Activated naive CD8-positive, alpha-beta T cell treated with anti-CD3 and anti-CD28 coated beads, Interleukin-2, amount 50 U/mL, for 24 hours (primary cell): ENCODE measurements around the gene DGUOK.

Experiments used
- ATAC-seq: fragments of 150-1000 bp; cut with Tn5 transposase; one replicate; pipeline ENCODE4 v1.10.0; 2021
- DNase-seq: peaks from one replicate; pipeline ENCODE4 v3.0.0; 2021
- H3K27ac Mint-ChIP-seq: one replicate; pipeline ENCODE4 v1.8.0; 2021; ENCODE audit warnings: mild to moderate bottlenecking, mixed read lengths
- H3K27me3 Mint-ChIP-seq: one replicate; pipeline ENCODE4 v1.8.0; 2021; ENCODE audit warnings: mixed read lengths
- H3K36me3 Mint-ChIP-seq: one replicate; pipeline ENCODE4 v1.8.0; 2021; ENCODE audit warnings: low read depth, mixed read lengths
- H3K4me1 Mint-ChIP-seq: one replicate; pipeline ENCODE4 v1.8.0; 2021; ENCODE audit warnings: mixed read lengths
- H3K4me3 Mint-ChIP-seq: one replicate; pipeline ENCODE4 v1.8.0; 2021; ENCODE audit warnings: mild to moderate bottlenecking, moderate library complexity, mixed read lengths
- H3K9me3 Mint-ChIP-seq: one replicate; pipeline ENCODE4 v1.8.0; 2021; ENCODE audit warnings: mixed read lengths

Gene DGUOK

DNA sequence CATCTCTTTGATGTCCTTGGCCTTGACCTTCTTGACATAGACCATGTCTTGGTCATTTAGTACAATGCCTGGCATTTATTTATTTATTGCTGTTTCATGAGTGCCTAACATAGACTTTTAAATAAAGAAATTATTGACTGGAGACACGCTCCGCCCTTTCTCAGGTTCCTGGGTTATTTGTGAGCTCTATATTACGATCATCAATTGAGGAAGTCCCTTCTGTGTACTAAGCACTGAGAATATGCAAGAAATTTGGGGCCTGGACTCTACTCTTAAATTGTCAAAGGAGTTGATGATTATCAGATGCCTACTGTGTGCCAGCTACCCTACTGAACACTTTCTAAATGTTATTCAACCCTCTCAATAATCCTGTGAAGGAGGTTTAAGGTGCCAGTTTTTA lies 38.4 kb downstream of the DGUOK start:
- Mint-ChIP-seq H3K4me3 (no peak overlapping the region), H3K27me3 (no peaks in the 10 kb centered on the region), H3K36me3 (peaks cover 7% of the 10 kb centered on the region), H3K9me3 (peaks cover 4% of the 10 kb centered on the region), H3K27ac (peak overlapping the region; percentile 80), H3K4me1 (peaks cover 41% of the 10 kb centered on the region)
- ATAC-seq (no peak), DNase-seq (no peak)

DNA sequence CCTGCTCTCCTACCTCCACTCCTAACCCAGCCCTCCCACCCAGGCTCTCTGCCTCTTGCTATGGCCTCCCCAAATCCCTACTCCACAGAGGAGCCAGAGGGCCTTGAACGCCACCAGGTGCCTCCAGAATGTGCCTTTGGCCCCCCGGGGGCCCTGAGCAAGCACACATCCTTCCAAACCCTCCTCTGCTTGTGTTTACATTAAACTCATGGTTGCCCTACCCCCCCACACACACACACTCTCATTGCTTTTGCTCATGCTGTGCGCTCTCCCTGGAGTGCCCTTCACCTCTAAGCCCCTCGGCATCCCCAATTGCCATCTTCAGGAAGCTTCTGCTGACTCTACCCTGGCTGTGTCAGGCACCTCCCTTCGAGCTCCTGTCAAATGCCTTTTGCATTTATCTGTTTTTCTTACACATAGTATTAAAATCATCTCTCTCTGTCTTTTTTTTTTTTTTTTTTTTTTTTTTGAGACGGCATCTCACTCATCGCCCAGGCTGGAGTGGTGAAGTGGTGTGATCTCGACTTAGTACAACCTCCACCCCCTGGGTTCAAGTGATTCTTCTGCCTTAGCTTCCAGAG lies 41.8 kb downstream of the DGUOK start:
- Mint-ChIP-seq H3K4me1 (peaks cover 66% of the 10 kb centered on the region), H3K4me3 (no peak overlapping the region), H3K9me3 (no peaks in the 10 kb centered on the region), H3K36me3 (peaks cover 4% of the 10 kb centered on the region), H3K27me3 (no peaks in the 10 kb centered on the region), H3K27ac (no peak overlapping the region)
- DNase-seq (no peak), ATAC-seq (no peak)

DNA sequence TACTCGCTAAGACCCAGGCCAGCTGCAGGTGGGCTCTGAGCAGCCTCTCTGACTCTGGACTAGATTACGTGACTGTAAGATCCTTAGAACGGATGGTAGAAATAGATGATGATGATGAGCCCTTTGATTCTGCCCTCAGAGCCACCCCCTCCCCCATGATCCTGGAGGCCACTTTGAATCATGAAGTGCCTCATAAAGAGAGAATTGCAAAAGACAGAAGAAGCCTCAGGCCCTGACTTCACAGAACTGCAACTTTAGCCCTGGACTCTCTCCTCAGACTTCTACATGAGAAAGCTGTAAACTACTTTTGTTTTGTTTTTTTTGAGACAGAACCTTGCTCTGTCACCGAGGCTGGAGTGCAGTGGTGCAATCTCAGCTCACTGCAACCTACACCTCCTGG lies 42.7 kb downstream of the DGUOK start:
- ATAC-seq (no peak), DNase-seq (no peak)
- Mint-ChIP-seq H3K4me3 (no peak overlapping the region), H3K9me3 (no peaks in the 10 kb centered on the region), H3K27me3 (no peaks in the 10 kb centered on the region), H3K27ac (no peak overlapping the region), H3K36me3 (peaks cover 4% of the 10 kb centered on the region), H3K4me1 (peaks cover 58% of the 10 kb centered on the region)

DNA sequence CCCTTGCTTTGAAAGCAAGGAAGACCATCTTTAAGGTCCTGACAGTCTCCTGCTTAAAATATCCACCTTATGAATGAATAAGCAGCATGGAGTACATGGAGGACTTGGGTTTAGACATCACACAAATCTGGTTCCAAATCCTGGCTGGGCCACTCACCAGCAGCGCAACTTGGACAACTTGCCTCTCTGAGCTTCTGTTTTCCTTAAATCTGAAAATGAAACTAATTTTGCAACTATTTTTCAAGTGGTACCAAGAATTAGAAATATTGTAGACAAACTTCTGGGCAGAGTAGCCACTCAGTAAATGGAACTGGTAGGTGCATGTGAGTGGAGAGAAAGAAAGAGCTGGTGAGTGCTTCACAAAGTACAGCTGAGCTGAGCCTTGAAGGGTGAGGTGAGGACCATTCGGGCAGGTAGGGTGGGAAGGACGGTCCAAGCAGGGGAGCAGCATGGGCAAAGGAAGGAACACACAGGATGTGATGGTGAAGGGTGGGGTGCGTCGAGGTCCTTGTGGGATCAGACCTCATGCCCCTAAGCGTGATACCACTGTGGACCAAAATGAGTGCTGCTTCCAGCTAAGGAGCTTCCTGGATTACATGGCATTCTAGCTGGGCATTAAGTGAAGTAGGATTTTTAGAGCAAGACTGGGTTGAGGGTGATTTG lies 43.6 kb downstream of the DGUOK start:
- H3K4me3 Mint-ChIP-seq: peak overlapping the region; percentile 67

DNA sequence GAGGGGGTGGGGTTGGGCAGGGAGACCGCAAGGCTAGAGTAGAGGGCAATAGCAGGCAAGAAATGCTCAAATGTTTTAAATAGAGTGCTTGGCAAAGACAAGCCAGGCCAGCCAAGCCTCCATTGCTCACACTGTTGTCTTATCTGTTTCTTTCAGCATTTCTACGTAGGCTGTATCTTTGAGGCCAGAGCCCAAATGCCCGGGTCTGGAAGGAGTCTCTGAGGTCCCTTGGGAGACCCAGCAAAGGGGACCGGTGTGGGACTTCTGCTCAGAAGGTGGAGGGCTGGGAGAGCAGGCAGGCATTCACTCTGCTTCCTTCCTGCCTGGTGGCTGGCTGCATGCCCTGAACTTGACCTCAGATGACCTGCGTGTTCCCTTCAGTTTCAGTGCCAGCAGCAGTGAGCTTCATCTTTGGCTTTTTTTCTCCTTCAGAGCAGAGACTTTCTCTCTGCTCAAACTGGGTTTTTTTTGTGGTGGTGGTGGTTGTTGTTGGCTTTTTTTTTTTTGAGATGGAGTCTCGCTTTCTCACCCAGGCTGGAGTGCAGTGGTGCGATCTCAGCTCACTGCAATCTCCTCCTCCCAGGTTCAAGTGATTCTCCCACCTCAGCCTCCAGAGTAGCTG lies 44.3 kb downstream of the DGUOK start:
- H3K9me3 Mint-ChIP-seq: no peaks in the 10 kb centered on the region
- peak; percentile 56 for DNase-seq

More for the DNA sequence above, 43.6 kb downstream of the DGUOK start:
- Mint-ChIP-seq H3K9me3 (no peaks in the 10 kb centered on the region), H3K36me3 (peaks cover 4% of the 10 kb centered on the region), H3K4me1 (peaks cover 49% of the 10 kb centered on the region), H3K27ac (peak overlapping the region; percentile 90), H3K27me3 (no peaks in the 10 kb centered on the region)
- DNase-seq (no peak), ATAC-seq (no peak)

DNA sequence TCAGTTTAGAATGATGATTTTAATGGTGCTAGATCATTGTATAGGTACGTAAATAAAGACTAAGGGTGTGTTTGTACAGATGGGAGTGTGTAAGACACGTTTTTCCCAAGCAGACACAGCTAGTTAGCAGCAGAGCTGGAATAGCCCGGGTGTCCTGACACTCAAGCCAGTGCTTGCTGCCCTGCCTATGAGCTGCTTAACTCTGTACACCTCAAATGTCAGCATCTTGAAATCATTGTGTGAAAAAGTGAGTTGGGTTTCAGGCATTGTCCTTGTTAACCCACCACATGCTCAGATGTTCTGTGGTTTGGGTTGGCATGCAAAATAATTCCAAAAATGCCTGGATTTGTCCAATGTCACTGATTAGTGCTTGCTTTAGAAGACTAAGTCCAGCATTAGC lies 45.0 kb downstream of the DGUOK start:
- H3K36me3 Mint-ChIP-seq: peaks cover 4% of the 10 kb centered on the region
- peaks cover 53% of the 10 kb centered on the region for H3K4me1 Mint-ChIP-seq
- peak overlapping the region; percentile 90 for H3K27ac Mint-ChIP-seq
- H3K4me3 Mint-ChIP-seq: peak overlapping the region; percentile 67
- no peak for DNase-seq
- peak; percentile 38 for ATAC-seq
- no peaks in the 10 kb centered on the region for H3K27me3 Mint-ChIP-seq
- no peaks in the 10 kb centered on the region for H3K9me3 Mint-ChIP-seq

More for the DNA sequence above, 44.3 kb downstream of the DGUOK start:
- H3K4me3 Mint-ChIP-seq: peak overlapping the region; percentile 67
- H3K27me3 Mint-ChIP-seq: no peaks in the 10 kb centered on the region
- peaks cover 4% of the 10 kb centered on the region for H3K36me3 Mint-ChIP-seq
- H3K27ac Mint-ChIP-seq: peak overlapping the region; percentile 90
- H3K4me1 Mint-ChIP-seq: peaks cover 53% of the 10 kb centered on the region
- ATAC-seq: peak; percentile 82

DNA sequence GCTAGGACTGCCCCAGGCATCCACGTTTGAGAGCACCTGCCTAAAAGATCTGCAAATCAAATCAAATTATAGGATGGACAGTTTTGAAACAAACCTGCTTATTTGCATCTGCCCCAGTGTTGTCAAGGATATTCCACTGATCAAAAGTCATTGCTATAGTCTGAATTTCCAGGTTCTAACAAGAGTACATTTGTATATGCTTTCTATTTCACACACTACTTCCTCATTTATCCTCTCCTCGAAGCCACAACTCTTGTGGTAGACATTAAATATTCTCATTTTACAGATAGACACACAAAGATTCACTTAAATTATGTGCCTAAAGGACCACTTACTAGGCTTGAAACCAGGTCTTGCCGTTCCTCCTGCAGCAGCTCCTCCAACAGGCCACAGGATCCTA lies 46.2 kb downstream of the DGUOK start:
- H3K27me3 Mint-ChIP-seq: no peaks in the 10 kb centered on the region
- peaks cover 61% of the 10 kb centered on the region for H3K4me1 Mint-ChIP-seq
- no peak overlapping the region for H3K4me3 Mint-ChIP-seq
- peaks cover 4% of the 10 kb centered on the region for H3K36me3 Mint-ChIP-seq
- no peaks in the 10 kb centered on the region for H3K9me3 Mint-ChIP-seq
- ATAC-seq (no peak), DNase-seq (no peak)
- H3K27ac Mint-ChIP-seq: no peak overlapping the region

DNA sequence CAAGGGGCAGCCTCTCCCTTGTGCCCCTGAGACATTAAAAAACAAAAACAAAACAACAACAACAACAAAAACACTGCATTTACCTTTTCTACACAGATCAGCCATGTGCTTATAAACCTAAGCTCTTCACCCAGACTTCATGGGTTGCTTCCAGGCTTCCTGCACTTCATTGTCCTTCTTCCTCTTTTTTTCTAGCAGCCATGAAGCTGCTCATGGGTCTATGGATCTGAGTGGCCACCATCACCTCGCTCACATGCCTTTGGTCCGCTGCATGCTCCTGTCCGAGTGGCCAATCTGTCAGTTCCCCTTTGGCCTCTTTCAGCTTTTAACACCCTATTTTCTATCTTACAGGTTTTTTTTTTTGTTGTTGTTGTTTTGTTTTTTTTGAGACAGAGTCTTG lies 49.1 kb downstream of the DGUOK start:
- Mint-ChIP-seq H3K36me3 (no peaks in the 10 kb centered on the region), H3K4me3 (no peak overlapping the region), H3K9me3 (no peaks in the 10 kb centered on the region), H3K4me1 (peaks cover 68% of the 10 kb centered on the region), H3K27me3 (no peaks in the 10 kb centered on the region), H3K27ac (no peak overlapping the region)
- no peak for DNase-seq
- ATAC-seq: no peak

DNA sequence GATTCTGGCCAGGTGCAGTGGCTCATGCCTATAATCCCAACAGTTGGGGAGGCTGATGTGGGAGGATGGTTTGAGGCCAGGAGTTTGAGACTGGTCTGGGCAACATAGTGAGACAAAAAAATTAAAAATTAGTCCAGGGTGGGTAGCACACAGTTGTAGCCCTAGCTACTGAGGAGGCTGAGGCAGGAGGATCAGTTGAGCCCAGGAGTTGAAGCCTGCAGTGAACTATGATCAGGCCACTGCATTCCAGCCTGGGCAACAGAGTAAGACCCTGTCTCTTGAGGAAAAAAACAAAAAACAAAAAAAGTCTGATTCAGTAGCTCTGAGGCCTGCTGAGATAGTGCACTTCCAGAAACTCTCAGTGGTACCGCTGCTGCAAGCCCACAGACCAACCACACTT lies 50.1 kb downstream of the DGUOK start:
- Mint-ChIP-seq H3K36me3 (no peaks in the 10 kb centered on the region), H3K27ac (no peak overlapping the region), H3K27me3 (no peaks in the 10 kb centered on the region), H3K4me3 (no peak overlapping the region), H3K4me1 (peaks cover 68% of the 10 kb centered on the region), H3K9me3 (no peaks in the 10 kb centered on the region)
- DNase-seq: no peak
- ATAC-seq: no peak

DNA sequence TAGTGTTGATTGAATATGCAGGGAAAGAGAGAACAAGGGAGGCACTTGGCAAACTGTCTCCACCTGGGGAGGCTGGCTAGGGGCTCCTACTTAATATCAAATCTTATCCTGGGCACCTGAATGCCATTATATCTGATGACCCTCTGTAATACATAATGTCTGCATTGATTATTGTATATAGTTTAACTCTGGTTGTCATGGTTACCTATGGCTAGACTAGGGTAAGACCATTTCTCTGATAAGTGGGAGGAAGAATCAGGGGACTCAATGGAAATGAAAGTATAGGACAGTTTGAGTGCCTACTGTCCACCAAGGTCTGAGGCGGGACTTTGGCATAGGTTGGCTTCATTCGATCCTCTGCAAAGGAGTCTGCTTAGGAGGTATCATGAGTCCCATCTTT lies 50.8 kb downstream of the DGUOK start:
- no peaks in the 10 kb centered on the region for H3K36me3 Mint-ChIP-seq
- H3K27me3 Mint-ChIP-seq: no peaks in the 10 kb centered on the region
- H3K4me3 Mint-ChIP-seq: no peak overlapping the region
- DNase-seq (no peak), ATAC-seq (no peak)
- peaks cover 66% of the 10 kb centered on the region for H3K4me1 Mint-ChIP-seq
- H3K27ac Mint-ChIP-seq: no peak overlapping the region
- H3K9me3 Mint-ChIP-seq: no peaks in the 10 kb centered on the region

DNA sequence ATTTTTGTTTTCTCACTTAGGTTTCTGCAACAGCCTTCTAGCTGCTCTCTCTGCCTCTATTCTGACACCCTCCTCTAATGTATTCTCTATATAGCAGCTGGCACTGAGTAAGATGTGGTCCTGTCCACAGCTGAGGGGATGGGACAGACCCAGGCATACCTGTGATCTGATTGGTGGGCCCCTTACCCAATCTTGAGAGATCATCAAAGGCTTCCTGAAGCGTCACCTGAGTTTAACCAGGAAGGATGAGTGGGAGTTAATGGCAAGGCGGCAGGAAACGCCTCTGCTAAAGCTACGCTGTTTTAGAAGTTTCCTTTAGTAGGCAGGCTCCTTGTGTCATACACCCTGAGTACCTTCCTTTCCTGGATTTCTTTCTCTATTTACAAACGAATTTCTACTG lies 52.3 kb downstream of the DGUOK start:
- Mint-ChIP-seq H3K9me3 (no peaks in the 10 kb centered on the region), H3K27ac (peak overlapping the region; percentile 63), H3K4me3 (peak overlapping the region; percentile 79), H3K36me3 (no peaks in the 10 kb centered on the region), H3K27me3 (no peaks in the 10 kb centered on the region), H3K4me1 (peaks cover 68% of the 10 kb centered on the region)
- peak; percentile 59 for DNase-seq
- peak; percentile 97 for ATAC-seq

DNA sequence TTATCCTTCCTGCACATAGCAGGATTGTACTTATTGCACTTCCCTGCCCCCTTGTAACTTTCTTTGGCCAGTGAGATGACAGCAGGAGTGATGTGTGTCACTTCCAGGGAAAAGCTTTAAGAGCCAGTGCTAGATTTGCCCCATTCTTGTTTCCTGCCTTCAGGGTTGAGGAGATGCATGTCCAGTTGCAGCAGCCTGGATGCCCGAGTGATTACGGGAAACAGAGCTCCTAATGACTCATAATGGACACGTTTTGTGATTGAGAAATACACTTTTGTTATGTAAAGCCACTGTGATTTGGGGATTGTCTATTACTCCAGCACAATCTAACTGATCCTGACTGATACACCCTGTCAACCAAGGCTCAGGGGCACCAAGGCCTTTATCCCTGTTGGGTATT lies 53.0 kb downstream of the DGUOK start:
- peak overlapping the region; percentile 63 for H3K27ac Mint-ChIP-seq
- DNase-seq (no peak), ATAC-seq (no peak)
- no peaks in the 10 kb centered on the region for H3K27me3 Mint-ChIP-seq
- H3K9me3 Mint-ChIP-seq: no peaks in the 10 kb centered on the region
- H3K4me3 Mint-ChIP-seq: peak overlapping the region; percentile 79
- H3K4me1 Mint-ChIP-seq: peaks cover 69% of the 10 kb centered on the region
- H3K36me3 Mint-ChIP-seq: no peaks in the 10 kb centered on the region

DNA sequence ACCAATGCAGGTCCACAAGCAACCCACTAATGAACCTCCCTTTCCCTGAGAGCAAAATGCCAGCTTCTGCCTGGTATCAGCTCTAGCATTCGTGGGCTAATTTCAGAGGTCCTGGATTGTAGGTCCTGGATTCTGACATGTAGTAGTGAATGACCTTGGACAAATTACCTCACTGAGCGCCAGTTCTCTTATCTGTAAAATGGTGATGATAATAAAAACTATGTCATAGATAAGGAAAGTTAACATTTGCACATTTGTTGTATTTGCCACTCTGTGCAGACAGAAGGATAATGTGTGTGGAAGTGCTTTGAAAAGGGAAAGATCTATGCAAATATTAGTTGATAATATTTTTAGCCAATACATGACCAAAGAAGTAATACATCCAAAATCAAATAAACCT lies 53.9 kb downstream of the DGUOK start:
- H3K27me3 Mint-ChIP-seq: no peaks in the 10 kb centered on the region
- H3K9me3 Mint-ChIP-seq: no peaks in the 10 kb centered on the region
- H3K4me3 Mint-ChIP-seq: peak overlapping the region; percentile 79
- peaks cover 67% of the 10 kb centered on the region for H3K4me1 Mint-ChIP-seq
- H3K36me3 Mint-ChIP-seq: no peaks in the 10 kb centered on the region
- H3K27ac Mint-ChIP-seq: peak overlapping the region; percentile 41
- ATAC-seq (no peak), DNase-seq (no peak)

DNA sequence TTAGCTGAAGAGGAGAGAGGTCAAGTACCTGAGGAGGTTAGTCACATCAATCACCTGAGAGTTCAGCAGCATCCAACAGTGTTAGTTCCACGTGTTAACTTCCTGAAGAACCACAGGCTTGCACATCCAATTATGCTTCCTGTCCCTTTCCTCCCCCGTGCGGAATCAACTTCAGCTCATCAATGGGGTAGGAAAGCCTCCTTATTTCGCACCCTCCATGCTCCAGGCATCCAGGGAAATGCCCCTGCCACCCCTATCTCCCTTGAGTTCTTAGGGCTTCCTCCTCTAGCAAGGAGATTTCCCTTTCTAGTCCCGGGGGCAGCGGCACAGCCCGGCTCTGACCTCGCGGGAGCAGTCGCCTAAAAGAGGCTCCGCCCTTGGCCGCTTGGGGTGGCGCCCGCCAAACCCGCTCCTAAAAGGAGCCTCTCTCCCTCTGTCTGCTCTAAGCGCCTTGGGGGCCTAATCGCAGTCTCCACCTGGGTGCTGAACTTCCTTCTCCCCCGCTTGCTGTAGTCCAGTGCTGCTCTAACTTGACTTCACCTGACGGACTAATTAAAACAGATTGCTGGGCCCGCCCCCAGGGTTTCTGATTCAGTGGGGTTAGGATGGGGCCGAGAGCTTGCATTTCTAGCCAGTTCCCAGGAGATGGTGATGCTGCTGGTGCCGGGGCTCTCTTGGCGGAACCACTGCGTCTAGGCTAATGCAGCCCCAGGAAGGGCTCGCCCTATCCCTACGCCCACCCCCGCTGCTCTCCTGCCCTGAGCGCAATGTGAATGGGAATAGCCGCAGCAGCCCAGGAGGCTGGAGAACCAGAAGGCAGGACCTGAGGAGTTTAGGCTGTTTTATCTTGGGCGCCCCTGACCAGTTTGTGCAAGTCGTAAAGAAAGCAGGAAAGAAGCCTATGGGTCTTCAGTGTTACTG lies 54.7 kb downstream of the DGUOK start:
- Mint-ChIP-seq H3K4me1 (peaks cover 72% of the 10 kb centered on the region), H3K36me3 (no peaks in the 10 kb centered on the region), H3K4me3 (peak overlapping the region; percentile 79), H3K27me3 (no peaks in the 10 kb centered on the region), H3K9me3 (no peaks in the 10 kb centered on the region), H3K27ac (peak overlapping the region; percentile 41)
- ATAC-seq (no peak), DNase-seq (peak; percentile 63)
